Mucosa of gallbladder (tissue), 1 donor: Measurements from ENCODE around the gene LGR6. TPM values are rescaled to one million over a fixed set of nuclear protein-coding genes. Genes with fewer than 3 reads are reported as not detected.
"Not testable (repeated sequence)": the region's sequence is repeated elsewhere in the genome, so short reads cannot be mapped to it uniquely, and the experiment has no call there.

Experiments used
- DNase-seq: peaks from one replicate; pipeline ENCODE4 v3.0.0-alpha.2; 2020; ENCODE audit warnings: low spot score
- total RNA-seq: library from RNA; stranded (reverse); gene quantifications from one replicate; pipeline ENCODE4 v1.2.1, GENCODE V29; 2021
- donor health status: DM: no; HTN: no; CAD: no.

The LGR6 gene, protein sequence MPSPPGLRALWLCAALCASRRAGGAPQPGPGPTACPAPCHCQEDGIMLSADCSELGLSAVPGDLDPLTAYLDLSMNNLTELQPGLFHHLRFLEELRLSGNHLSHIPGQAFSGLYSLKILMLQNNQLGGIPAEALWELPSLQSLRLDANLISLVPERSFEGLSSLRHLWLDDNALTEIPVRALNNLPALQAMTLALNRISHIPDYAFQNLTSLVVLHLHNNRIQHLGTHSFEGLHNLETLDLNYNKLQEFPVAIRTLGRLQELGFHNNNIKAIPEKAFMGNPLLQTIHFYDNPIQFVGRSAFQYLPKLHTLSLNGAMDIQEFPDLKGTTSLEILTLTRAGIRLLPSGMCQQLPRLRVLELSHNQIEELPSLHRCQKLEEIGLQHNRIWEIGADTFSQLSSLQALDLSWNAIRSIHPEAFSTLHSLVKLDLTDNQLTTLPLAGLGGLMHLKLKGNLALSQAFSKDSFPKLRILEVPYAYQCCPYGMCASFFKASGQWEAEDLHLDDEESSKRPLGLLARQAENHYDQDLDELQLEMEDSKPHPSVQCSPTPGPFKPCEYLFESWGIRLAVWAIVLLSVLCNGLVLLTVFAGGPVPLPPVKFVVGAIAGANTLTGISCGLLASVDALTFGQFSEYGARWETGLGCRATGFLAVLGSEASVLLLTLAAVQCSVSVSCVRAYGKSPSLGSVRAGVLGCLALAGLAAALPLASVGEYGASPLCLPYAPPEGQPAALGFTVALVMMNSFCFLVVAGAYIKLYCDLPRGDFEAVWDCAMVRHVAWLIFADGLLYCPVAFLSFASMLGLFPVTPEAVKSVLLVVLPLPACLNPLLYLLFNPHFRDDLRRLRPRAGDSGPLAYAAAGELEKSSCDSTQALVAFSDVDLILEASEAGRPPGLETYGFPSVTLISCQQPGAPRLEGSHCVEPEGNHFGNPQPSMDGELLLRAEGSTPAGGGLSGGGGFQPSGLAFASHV
- 60.7 TPM for total RNA-seq

GRCh38 chr1:202193614-202194327, at the start of gene LGR6:
Gene LGR6 (plus strand): TSS chr1:202193799. CDS start chr1:202193990, 191 bp downstream.
- no peak for DNase-seq

DNA sequence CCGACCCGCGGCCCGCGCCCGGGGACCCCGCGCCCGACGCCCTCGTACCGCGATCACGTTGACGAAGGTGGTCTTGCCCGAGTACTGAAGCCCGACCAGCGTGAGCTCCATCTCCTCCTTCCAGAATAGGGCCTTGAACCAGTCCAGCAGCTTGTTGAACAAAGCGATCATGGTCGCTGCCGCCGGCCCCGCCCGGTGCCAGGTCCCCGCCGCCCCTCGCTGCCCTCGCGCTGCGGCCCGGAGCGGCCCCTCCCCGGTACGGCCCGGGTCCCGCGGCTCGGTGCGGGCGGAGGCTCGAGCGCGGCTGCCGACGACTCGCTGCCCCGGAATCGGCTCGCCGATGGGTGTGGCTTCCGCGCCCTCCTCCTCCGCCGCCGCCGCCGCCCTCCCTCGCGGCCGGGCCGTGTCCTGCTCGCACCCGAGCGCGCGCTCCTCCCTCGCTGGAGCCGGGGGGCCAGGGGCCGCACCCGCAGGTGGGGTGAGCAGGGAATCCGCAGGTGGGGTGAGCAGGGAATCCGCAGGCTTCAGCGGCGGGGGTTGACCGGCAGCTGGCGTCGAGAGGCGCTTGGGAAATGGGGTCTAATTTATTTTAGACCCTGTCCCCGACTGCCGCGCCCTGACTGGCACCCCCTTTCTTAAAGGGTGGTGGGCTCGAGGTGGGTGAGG, 49.1 kb upstream of the LGR6 start, which contains the start of gene ARL8A:
Gene ARL8A (minus strand): TSS at position 336 of the 666 bp plus-strand sequence. CDS start 165 bp downstream, at position 171.
- peak; percentile 58 for DNase-seq

DNA sequence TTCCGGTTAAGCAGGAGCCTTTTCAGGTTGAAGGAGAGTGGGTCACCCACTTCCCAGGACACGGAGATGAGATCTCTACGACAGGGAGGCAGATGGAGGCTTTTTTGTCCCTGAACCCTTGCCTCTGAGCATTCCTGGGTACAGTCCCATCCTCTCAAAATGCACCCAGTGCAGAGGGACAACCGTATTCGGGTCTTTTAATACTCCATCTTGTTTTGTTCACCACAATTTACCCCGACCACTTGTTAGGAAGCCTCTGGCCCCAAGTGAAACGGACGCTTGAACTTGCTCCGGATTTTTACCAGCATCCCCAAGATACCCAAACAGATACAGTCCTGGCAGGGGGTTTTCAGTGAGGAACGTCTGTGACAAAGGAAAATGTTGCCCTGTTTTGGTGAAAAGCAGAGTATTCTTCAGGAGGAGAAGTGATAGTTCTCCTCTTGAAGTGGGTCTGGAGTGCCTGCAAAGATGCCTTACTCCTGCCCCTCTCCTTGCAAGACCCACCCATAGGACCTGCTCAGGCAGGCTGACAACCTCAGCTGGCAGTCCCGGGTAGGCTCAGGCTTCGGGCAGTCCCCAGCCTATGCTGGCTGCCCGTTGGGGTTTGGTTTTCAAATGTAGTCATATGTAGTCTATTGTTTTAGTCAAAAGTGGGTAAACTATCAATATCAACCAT, 48.4 kb upstream of the LGR6 start:
- no peak for DNase-seq

DNA sequence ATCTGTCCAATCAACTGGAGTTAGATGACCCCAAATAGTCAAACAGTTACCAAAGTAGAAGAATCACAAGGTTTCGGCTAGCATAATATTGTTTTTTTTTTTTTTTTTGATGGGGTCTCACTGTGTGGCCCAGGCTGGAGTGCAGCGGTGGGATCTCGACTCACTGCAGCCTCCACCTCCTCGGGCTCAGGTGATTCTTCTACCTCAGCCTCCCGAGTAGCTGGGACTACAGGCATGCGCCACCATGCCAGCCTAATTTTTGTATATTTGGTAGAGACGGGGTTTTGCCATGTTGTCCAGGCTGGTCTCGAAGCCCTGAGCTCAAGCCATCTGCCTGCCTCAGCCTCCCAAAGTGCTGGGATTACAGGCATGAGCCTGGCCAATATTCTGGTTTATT, 47.9 kb upstream of the LGR6 start:
- not testable (repeated sequence) for DNase-seq

- DNase-seq, result no peak
Observed at GRCh38 chr1:202146279-202146678, 47.3 kb upstream of the LGR6 start.

DNA sequence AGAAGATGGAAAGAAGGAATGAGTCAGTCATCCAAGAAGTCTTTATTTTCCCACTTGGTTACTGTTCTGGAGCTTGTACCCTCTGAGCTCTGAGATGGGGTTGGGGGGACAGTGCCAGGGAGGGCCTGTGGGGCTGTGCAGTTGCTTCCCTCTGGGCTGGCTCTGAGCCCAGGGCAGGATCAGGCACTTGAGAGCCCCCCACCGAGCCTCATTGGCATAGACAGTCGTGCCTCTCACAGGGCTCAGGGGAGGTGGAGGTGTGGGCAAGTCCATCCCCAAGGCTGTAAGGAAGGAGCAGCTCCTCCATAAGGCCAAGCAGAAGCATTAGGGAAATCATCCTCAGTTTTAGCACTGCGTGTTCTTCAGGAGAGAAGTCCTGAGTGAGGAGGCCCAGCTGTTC, 46.6 kb upstream of the LGR6 start:
- DNase-seq, result no peak

GRCh38 chr1:202148391-202148790, 45.2 kb upstream of the LGR6 start:
- no peak for DNase-seq

- DNase-seq, result no peak
Observed at GRCh38 chr1:202149566-202149965, 44.0 kb upstream of the LGR6 start.

DNA sequence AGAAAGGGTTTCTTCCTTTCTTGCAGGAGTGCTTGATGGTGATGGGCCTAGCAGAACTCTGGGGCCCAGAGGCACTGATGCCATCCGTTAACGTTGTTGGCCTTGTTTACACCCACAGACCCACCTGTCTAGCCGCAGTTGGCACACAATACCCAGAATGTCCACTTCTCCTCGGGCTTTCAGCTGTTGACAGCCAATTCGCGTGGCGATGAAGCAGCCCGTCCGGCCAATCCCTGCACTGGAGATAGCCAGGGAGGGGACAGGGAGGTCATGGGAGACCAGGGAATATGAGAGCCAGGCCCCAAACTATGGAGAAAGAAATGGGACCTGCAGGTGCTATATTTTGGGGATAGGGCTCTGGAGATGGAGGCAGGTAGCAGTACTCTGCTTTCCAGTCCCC, 43.4 kb upstream of the LGR6 start:
- no peak for DNase-seq

GRCh38 chr1:202150602-202151001, 43.0 kb upstream of the LGR6 start:
- no peak for DNase-seq

DNA sequence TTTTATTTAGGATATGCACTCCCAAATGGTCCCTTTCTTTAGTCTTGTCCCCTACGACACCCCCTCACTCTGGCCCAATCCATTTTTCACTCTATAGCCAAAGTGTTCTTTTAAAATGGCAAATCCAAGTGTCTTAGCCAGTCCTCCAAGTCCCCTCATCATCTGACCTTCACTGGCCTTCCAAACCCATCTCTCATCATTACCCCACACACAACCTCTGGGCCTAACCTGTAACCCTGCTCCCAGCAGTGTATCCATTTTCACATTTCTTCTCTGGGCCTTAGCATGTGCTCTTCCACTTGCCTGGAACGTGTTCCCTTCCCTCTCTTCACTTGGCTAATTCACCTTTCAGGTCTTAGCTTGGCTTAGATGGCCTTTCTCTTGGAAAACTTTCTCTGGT, 42.6 kb upstream of the LGR6 start:
- no peak for DNase-seq

- no peak for DNase-seq
Observed at GRCh38 chr1:202152399-202152798, 41.2 kb upstream of the LGR6 start.

GRCh38 chr1:202153284-202153683, 40.3 kb upstream of the LGR6 start:
- DNase-seq, result no peak

DNA sequence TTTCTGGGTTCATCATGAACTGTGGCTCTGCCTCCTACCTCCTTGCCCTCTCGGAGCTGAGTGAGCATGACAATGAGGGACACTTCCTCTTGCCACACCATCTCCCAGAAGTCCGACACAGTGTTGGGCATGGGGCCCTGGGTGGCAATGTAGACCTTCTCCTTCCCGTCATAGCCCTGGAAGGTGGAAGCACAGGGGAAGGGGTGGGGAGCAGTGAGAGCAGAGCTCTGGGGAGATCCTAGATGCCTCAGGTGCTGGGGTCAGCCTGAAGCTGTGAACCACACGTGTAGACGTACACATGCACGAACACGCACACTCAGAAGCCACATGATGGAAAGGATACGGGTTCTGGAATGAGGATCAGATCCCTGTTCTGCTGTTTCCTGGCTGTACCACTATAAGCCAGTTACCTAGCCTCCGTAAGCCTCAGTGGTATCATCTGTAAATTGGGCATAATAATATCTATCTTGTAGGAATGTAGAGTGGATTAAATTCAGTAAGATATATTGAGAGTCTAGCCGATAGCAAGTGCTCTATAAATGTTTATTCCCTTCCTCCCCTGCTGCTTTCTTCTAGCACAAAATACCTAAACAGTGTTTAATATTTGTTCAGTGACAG, 39.3 kb upstream of the LGR6 start:
- DNase-seq, result no peak

GRCh38 chr1:202154766-202155477, 38.7 kb upstream of the LGR6 start:
- DNase-seq, result peak; percentile 61

GRCh38 chr1:202155478-202156021, 38.0 kb upstream of the LGR6 start:
- peak; percentile 75 for DNase-seq

DNA sequence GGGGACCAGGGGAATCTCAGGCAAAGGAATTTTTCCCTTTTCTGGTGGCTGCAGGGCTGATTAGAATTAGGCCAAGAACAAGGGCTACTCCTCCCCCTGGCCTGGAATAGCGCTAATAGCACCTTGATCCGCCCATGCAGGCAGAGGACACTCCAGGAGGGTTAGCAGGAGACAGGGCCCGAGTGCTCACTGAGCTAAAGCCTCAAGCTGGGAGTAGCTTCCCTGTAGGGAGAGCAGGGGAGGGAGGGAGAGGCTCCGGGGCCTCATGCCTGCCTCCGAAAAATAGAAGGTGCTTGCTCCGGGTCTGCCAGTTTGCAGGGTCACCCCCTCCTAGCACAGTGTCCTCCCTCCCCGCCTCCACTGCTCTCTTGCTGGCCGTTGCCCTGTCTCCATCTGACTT, 37.0 kb upstream of the LGR6 start:
- DNase-seq, result no peak

DNA sequence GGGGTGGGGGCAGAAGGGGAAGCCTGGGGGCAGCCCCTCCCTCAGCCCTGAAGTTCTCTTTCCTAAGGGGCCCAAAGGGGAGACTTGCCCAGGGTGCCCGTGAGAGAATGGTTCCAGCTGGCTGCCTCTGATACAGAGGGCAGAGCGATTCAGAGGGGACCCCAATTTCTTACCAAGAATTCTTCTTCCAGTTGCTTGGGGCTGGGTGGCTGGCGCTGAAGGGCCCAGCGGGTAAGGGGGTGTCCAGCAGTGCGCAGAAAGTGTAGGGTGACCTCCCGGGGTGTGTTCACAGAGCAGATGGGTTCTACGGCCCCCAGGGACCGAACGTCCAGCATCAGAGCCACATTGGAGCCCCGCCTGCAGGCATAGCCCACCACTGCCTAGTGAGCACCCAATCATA, 35.7 kb upstream of the LGR6 start:
- DNase-seq, result no peak

DNA sequence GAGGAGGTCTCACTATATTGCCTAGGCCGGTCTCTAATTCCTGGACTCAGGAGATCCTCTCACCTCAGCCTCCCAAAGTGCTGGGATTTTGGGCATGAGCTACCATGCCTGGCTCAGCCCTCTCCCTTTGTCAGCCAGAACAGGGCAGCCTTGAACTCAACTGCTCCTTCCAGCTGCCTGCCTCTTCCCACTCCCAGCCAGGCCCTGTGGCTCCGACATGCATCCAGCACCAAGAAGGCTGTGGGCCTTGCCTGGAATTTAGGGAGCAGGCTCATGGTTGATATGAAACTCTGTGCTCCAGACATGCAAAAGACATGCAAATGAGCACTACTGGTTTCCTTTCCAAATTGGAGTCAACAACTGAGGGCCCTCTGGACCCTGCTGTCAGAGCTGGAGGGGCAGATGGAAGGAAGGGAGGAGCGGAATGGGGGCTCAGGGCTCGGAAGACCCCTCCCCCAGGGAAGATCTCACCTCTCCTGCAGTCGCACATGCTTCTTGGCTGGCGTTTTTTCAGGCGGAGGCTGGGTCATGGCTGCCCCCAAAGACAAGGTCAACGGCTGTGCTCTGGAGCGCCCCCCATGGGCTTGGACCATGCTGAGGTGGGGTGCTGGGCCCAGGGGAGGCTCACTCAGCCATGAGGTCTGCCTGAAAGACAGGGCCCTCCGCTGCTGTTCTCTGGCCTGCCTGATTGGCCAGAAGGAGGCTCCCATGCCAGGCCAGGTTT, 34.6 kb upstream of the LGR6 start:
- no peak for DNase-seq
